ENCODE measurements around the gene DLL4. TPM values are rescaled to one million over a fixed set of nuclear protein-coding genes. Genes with fewer than 3 reads are reported as not detected.
"Not testable (repeated sequence)": the region's sequence is repeated elsewhere in the genome, so short reads cannot be mapped to it uniquely, and the experiment has no call there.

The DLL4 gene
- total and polyA plus RNA-seq, 2 donors = 5.2 to 5.9 TPM

GRCh38 chr15:40954158-40954848, 25.2 kb downstream of the DLL4 start:
- peaks cover 11 to 21% of the 10 kb centered on the region in 2 donors for H3K4me1 ChIP-seq (ENCODE audit: control insufficient read depth in 2 of 2, insufficient read depth in 2 of 2, low read length in 2 of 2)
- H3K4me3 ChIP-seq (ENCODE audit: low read length in 2 of 2); H3K9me3 ChIP-seq (ENCODE audit: control insufficient read depth in 2 of 2, insufficient read depth in 1 of 2, low read length in 1 of 2); H3K36me3 ChIP-seq (ENCODE audit: control insufficient read depth in 2 of 2, insufficient read depth in 2 of 2, low read length in 1 of 2); H3K27ac ChIP-seq (ENCODE audit: low read depth in 1 of 2, low read length in 1 of 2); DNase-seq (ENCODE audit: low read depth in 6 of 9, low spot score in 9 of 9): not testable (repeated sequence)
- 90% methylated on average over 8 of the region's 8 CpGs for WGBS
- peaks cover 0 to 17% of the 10 kb centered on the region in 2 donors for H3K27me3 ChIP-seq (ENCODE audit: control insufficient read depth in 2 of 2, insufficient read depth in 1 of 2, low read length in 1 of 2)

GRCh38 chr15:40955141-40955903, 26.2 kb downstream of the DLL4 start:
- Histone ChIP-seq H3K9me3 (ENCODE audit: control insufficient read depth in 2 of 2, insufficient read depth in 1 of 2, low read length in 1 of 2) (no peaks in the 10 kb centered on the region), H3K27ac (ENCODE audit: low read depth in 1 of 2, low read length in 1 of 2) (no peak overlapping the region), H3K36me3 (ENCODE audit: control insufficient read depth in 2 of 2, insufficient read depth in 2 of 2, low read length in 1 of 2) (no peaks in the 10 kb centered on the region), H3K27me3 (ENCODE audit: control insufficient read depth in 2 of 2, insufficient read depth in 1 of 2, low read length in 1 of 2) (peaks cover 0 to 17% of the 10 kb centered on the region in 2 donors), H3K4me1 (ENCODE audit: control insufficient read depth in 2 of 2, insufficient read depth in 2 of 2, low read length in 2 of 2) (peaks cover 11 to 26% of the 10 kb centered on the region in 2 donors), H3K4me3 (ENCODE audit: low read length in 2 of 2) (no peak overlapping the region)
- 92% methylated on average over 20 of the region's 20 CpGs for WGBS
- no peak for DNase-seq (ENCODE audit: low read depth in 6 of 9, low spot score in 9 of 9)

GRCh38 chr15:40955930-40956540, 26.9 kb downstream of the DLL4 start:
- no peak for DNase-seq (ENCODE audit: low read depth in 6 of 9, low spot score in 9 of 9)
- H3K4me3 ChIP-seq (ENCODE audit: low read length in 2 of 2) = no peak overlapping the region

GRCh38 chr15:40956541-40956982, 27.4 kb downstream of the DLL4 start:
- H3K4me3 ChIP-seq (ENCODE audit: low read length in 2 of 2) = no peak overlapping the region
- H3K27me3 ChIP-seq (ENCODE audit: control insufficient read depth in 2 of 2, insufficient read depth in 1 of 2, low read length in 1 of 2) = peaks cover 0 to 17% of the 10 kb centered on the region in 2 donors
- WGBS = 94% methylated on average over 3 of the region's 3 CpGs
- no peak overlapping the region for H3K27ac ChIP-seq (ENCODE audit: low read depth in 1 of 2, low read length in 1 of 2)
- H3K4me1 ChIP-seq (ENCODE audit: control insufficient read depth in 2 of 2, insufficient read depth in 2 of 2, low read length in 2 of 2) = peaks cover 11 to 26% of the 10 kb centered on the region in 2 donors
- no peaks in the 10 kb centered on the region for H3K9me3 ChIP-seq (ENCODE audit: control insufficient read depth in 2 of 2, insufficient read depth in 1 of 2, low read length in 1 of 2)
- H3K36me3 ChIP-seq (ENCODE audit: control insufficient read depth in 2 of 2, insufficient read depth in 2 of 2, low read length in 1 of 2) = no peaks in the 10 kb centered on the region
- DNase-seq (ENCODE audit: low read depth in 6 of 9, low spot score in 9 of 9) = no peak

More at GRCh38 chr15:40955930-40956540, 26.9 kb downstream of the DLL4 start:
- Histone ChIP-seq H3K27me3 (ENCODE audit: control insufficient read depth in 2 of 2, insufficient read depth in 1 of 2, low read length in 1 of 2) (peaks cover 0 to 17% of the 10 kb centered on the region in 2 donors), H3K4me1 (ENCODE audit: control insufficient read depth in 2 of 2, insufficient read depth in 2 of 2, low read length in 2 of 2) (peaks cover 11 to 26% of the 10 kb centered on the region in 2 donors), H3K36me3 (ENCODE audit: control insufficient read depth in 2 of 2, insufficient read depth in 2 of 2, low read length in 1 of 2) (no peaks in the 10 kb centered on the region), H3K9me3 (ENCODE audit: control insufficient read depth in 2 of 2, insufficient read depth in 1 of 2, low read length in 1 of 2) (no peaks in the 10 kb centered on the region), H3K27ac (ENCODE audit: low read depth in 1 of 2, low read length in 1 of 2) (no peak overlapping the region)
- over 99% methylated on average over 3 of the region's 3 CpGs for WGBS

- no peak for DNase-seq (ENCODE audit: low read depth in 6 of 9, low spot score in 9 of 9)
- Histone ChIP-seq H3K27me3 (ENCODE audit: control insufficient read depth in 2 of 2, insufficient read depth in 1 of 2, low read length in 1 of 2) (peaks cover 0 to 17% of the 10 kb centered on the region in 2 donors), H3K27ac (ENCODE audit: low read depth in 1 of 2, low read length in 1 of 2) (no peak overlapping the region), H3K4me1 (ENCODE audit: control insufficient read depth in 2 of 2, insufficient read depth in 2 of 2, low read length in 2 of 2) (peaks cover 11 to 26% of the 10 kb centered on the region in 2 donors), H3K9me3 (ENCODE audit: control insufficient read depth in 2 of 2, insufficient read depth in 1 of 2, low read length in 1 of 2) (no peaks in the 10 kb centered on the region), H3K4me3 (ENCODE audit: low read length in 2 of 2) (no peak overlapping the region), H3K36me3 (ENCODE audit: control insufficient read depth in 2 of 2, insufficient read depth in 2 of 2, low read length in 1 of 2) (no peaks in the 10 kb centered on the region)
- WGBS = 98% methylated on average over 4 of the region's 4 CpGs
Observed at GRCh38 chr15:40957041-40957555, 28.0 kb downstream of the DLL4 start.

GRCh38 chr15:40957581-40958051, 28.5 kb downstream of the DLL4 start:
- H3K27ac ChIP-seq (ENCODE audit: low read depth in 1 of 2, low read length in 1 of 2) = no peak overlapping the region
- 86% methylated on average over 9 of the region's 9 CpGs for WGBS
- H3K4me1 ChIP-seq (ENCODE audit: control insufficient read depth in 2 of 2, insufficient read depth in 2 of 2, low read length in 2 of 2) = peaks cover 9 to 22% of the 10 kb centered on the region in 2 donors
- no peak for DNase-seq (ENCODE audit: low read depth in 6 of 9, low spot score in 9 of 9)
- peaks cover 0 to 13% of the 10 kb centered on the region in 2 donors for H3K27me3 ChIP-seq (ENCODE audit: control insufficient read depth in 2 of 2, insufficient read depth in 1 of 2, low read length in 1 of 2)
- no peaks in the 10 kb centered on the region for H3K36me3 ChIP-seq (ENCODE audit: control insufficient read depth in 2 of 2, insufficient read depth in 2 of 2, low read length in 1 of 2)
- H3K4me3 ChIP-seq (ENCODE audit: low read length in 2 of 2) = no peak overlapping the region
- H3K9me3 ChIP-seq (ENCODE audit: control insufficient read depth in 2 of 2, insufficient read depth in 1 of 2, low read length in 1 of 2) = no peaks in the 10 kb centered on the region

GRCh38 chr15:40958146-40958545, 29.0 kb downstream of the DLL4 start:
- Histone ChIP-seq H3K9me3 (ENCODE audit: control insufficient read depth in 2 of 2, insufficient read depth in 1 of 2, low read length in 1 of 2) (no peaks in the 10 kb centered on the region), H3K36me3 (ENCODE audit: control insufficient read depth in 2 of 2, insufficient read depth in 2 of 2, low read length in 1 of 2) (no peaks in the 10 kb centered on the region), H3K27me3 (ENCODE audit: control insufficient read depth in 2 of 2, insufficient read depth in 1 of 2, low read length in 1 of 2) (peaks cover 0 to 10% of the 10 kb centered on the region in 2 donors), H3K4me1 (ENCODE audit: control insufficient read depth in 2 of 2, insufficient read depth in 2 of 2, low read length in 2 of 2) (peaks cover 6 to 18% of the 10 kb centered on the region in 2 donors), H3K4me3 (ENCODE audit: low read length in 2 of 2) (no peak overlapping the region), H3K27ac (ENCODE audit: low read depth in 1 of 2, low read length in 1 of 2) (no peak overlapping the region)
- WGBS = 94% methylated on average over 6 of the region's 6 CpGs
- DNase-seq (ENCODE audit: low read depth in 6 of 9, low spot score in 9 of 9) = no peak

GRCh38 chr15:40958723-40959122, 29.6 kb downstream of the DLL4 start:
- H3K9me3 ChIP-seq (ENCODE audit: control insufficient read depth in 2 of 2, insufficient read depth in 1 of 2, low read length in 1 of 2) = no peaks in the 10 kb centered on the region
- no peak for DNase-seq (ENCODE audit: low read depth in 6 of 9, low spot score in 9 of 9)
- no peak overlapping the region for H3K27ac ChIP-seq (ENCODE audit: low read depth in 1 of 2, low read length in 1 of 2)
- H3K4me1 ChIP-seq (ENCODE audit: control insufficient read depth in 2 of 2, insufficient read depth in 2 of 2, low read length in 2 of 2) = peaks cover 2 to 13% of the 10 kb centered on the region in 2 donors
- no peak overlapping the region for H3K4me3 ChIP-seq (ENCODE audit: low read length in 2 of 2)
- H3K27me3 ChIP-seq (ENCODE audit: control insufficient read depth in 2 of 2, insufficient read depth in 1 of 2, low read length in 1 of 2) = peaks cover 0 to 6% of the 10 kb centered on the region in 2 donors
- 96% methylated on average over 8 of the region's 8 CpGs for WGBS
- H3K36me3 ChIP-seq (ENCODE audit: control insufficient read depth in 2 of 2, insufficient read depth in 2 of 2, low read length in 1 of 2) = no peaks in the 10 kb centered on the region

Data from thymus (tissue), 11 donors.